ENCODE data around the gene PNKP.

The PNKP gene

DNA sequence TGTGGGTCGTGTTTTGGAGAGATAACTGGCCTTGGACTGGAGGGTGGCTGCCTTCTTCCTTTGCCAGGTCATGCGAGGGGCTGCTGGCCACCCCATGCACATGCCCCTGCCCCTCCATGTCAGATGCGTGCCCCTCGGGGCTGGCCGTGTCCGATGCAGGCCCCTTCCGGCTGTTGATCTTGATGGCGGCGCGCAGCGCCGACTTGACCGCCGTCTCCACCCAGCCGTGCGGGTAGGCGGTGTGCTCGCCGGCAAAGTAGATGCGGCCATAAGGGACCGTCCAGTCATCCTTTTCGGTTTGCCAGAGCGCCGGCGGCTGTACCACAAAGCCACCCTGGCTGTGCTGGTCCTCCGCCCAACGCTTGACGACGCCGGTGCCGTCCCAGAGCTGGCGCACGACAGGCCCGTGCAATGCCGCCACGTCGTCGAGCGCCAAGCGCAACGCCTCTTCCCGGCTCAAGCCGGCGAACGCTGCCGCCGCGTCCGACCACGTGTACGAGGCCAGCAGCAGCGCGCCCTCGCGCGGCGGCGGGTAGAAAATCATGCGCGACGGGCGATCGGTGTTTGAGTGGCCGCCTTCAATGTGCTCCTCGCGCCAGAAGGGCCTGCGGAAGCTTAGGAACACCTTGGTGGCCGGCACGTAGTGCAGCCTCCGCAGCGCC lies 22.4 kb upstream of the PNKP start:
- peak; percentile 54 to 84 (median 67) for DNase-seq

GRCh38 chr19:49889038-49889686 lies 21.8 kb upstream of the PNKP start:
- DNase-seq, result no peak

- no peak for DNase-seq
Observed at GRCh38 chr19:49888510-49888824, 21.1 kb upstream of the PNKP start.

DNA sequence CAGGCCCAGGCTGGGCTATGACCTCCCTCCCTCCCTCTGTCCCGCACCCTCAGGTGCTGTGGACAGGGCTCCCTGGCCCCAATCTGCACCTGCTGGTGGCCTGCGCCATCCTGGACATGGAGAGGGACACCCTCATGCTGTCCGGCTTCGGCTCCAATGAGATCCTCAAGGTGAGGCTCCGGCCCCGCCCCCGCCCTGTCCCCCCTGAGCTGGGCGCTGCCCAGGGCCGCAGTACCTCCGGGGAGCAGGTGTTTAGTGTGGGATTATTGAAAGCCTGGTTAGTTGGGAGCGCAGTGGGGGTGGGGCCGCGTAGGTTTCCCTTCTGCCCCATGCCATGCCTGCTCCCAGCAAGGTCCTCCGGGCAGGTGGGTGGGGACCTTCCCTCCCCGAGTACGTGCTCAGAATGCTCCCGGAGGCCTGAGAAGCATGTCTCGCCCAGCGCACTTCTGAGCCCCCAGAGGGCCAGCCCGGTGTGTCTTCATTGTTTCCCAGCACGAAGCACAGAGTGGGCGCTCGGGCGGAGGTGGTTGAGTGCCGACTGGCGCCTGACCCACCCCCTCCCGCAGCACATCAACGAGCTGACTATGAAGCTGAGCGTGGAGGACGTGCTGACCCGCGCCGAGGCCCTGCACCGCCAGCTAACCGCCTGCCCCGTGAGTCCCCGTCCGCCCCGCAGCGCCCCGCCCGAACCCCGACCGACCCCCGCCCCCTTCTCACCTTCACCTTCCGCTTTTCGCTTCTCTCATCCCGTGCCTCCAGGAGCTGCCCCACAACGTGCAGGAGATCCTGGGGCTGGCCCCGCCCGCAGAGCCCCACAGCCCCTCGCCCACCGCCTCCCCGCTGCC lies 20.5 kb upstream of the PNKP start:
- no peak for DNase-seq

DNA sequence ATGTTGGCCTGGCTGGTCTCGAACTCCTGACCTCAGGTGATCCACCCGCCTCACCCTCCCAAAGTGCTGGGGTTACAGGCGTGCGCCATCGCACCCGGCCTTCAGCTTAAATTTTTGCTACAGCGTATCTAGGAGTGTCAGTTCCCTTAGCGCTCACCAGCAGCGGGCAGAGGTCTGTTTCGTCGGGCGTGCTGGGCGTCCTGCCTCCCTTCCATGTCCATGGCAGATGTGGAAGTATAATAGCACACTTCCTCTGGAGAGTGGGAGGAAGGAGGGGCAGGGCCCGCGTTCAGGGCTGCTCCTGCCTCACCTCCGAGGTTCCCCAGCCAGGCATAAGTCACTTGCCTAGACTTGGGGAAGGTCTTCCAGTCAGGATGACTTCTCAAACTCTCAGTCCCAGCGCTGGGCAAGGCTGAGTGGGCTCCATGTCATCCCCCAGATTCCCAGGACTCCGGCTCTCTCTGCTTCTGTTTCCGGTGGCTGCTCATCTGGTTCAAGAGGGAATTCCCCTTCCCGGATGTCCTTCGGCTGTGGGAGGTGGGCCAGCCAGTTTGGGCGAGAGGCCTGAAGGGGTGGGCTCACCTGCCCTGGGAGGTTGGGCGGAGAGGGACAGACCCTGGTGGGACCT lies 19.8 kb upstream of the PNKP start:
- no peak for DNase-seq

- no peak for DNase-seq
Observed at GRCh38 chr19:49884760-49885159, 17.4 kb upstream of the PNKP start.

DNA sequence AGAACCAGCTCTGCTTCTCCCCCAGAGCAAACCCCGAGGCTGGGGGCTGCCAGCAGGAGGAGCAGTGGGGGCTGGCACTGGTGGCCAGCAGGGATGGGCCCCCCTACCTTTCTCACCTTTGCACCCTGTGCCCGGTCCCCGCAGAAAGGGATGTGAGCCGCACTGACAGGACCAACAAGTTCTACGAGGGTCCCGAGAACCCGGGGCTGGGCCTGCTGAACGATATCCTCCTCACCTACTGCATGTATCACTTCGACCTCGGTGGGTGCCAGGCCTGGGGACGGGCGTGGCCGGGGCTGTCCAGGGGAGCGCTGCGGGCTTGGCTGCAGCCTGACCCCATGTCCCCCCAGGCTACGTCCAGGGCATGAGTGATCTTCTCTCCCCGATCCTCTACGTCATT lies 16.7 kb upstream of the PNKP start:
- no peak for DNase-seq

- DNase-seq, result no peak
Observed at GRCh38 chr19:49883094-49883493, 15.7 kb upstream of the PNKP start.

- DNase-seq, result no peak
Observed at GRCh38 chr19:49882643-49883042, 15.3 kb upstream of the PNKP start.

GRCh38 chr19:49881672-49882394 lies 14.5 kb upstream of the PNKP start:
- DNase-seq, result no peak

DNA sequence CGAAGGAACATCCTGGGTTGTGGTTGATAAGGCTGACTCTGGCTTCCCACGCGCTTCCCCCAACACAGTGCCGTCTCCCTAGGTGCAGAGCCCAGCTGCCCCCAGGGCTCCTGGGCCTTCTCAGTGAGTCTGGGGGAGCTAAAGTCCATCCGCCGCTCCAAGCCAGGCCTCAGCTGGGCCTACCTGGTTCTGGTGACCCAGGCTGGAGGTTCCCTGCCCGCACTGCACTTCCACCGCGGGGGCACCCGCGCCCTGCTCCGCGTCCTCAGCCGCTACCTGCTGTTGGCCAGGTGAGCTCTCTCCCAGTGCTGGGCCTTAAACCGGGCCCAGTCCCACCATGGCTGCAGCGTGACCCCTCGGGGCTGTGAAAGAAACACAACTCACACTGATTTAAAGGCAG lies 13.8 kb upstream of the PNKP start:
- DNase-seq, result no peak

DNA sequence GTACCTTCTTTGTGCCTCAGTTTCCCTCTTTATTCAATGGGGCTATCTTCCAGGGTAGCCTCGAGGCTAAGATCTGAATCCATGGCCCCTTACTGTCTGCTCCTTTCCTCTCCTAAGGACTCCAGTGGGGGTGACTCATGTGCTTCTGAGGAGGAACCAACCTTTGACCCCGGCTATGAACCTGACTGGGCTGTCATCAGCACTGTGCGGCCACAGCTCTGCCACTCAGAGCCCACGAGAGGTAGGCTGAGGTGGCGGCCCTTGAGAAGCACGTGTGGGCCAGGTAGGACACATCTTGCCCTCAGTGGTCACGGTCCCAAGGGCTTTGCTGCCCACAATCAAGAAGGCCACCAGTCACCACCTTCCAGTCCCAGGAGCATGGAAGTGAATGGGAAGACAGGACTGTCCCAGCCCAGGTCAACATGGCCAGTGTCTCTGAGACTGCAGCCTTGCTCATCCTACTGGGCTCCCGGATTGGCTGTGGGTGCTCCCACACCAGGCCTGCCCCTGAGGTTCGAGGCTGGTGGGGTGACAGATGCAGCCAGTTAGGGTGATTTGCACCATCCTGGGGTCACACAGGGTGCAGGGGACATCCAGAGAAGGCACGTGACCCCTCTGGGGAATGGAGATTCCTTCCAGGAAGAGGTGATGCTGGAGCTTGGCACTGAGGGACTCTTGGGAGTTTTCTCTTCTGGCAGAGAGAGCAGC lies 12.9 kb upstream of the PNKP start:
- DNase-seq, result no peak

DNA sequence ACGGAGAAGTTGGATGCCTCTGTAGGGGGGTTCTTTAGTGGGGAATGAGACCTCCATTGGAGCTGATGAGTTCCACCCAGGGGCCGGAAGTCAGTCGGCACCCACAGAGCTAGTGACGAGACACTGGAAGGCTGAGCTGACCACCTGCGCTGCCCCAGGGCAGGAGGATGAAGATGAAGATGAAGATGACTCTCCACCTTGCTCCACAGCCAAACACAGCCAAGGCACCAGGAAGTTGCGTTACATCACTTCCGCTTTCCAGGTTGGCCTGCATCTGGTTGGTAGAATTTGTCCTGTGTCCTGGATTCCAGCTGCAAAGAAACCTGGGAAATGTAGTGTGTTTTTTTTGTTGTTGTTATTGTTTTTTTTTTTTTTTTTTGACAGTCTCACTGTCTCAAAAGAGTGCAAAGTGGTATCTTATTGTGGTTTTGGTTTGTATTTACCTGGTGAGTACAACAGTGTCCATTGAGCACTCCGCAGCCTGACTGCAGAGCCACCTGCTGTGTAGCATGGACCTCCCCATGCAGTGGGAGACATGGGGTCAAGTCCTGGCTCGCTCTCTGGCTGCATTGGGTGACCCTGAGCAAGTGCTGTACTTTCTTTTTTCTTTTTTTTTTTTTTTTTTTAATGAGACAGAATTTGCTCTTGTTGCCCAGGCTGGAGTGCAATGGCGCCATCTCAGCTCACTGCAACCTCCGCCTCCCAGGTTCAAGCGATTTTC lies 12.0 kb upstream of the PNKP start:
- peak in 1 of 5 donors; percentile 34 for DNase-seq

GRCh38 chr19:49878744-49879070 lies 11.3 kb upstream of the PNKP start:
- no peak for DNase-seq

GRCh38 chr19:49877879-49878743 lies 10.7 kb upstream of the PNKP start:
- peak; percentile 98 to 99 (median 98) for DNase-seq

DNA sequence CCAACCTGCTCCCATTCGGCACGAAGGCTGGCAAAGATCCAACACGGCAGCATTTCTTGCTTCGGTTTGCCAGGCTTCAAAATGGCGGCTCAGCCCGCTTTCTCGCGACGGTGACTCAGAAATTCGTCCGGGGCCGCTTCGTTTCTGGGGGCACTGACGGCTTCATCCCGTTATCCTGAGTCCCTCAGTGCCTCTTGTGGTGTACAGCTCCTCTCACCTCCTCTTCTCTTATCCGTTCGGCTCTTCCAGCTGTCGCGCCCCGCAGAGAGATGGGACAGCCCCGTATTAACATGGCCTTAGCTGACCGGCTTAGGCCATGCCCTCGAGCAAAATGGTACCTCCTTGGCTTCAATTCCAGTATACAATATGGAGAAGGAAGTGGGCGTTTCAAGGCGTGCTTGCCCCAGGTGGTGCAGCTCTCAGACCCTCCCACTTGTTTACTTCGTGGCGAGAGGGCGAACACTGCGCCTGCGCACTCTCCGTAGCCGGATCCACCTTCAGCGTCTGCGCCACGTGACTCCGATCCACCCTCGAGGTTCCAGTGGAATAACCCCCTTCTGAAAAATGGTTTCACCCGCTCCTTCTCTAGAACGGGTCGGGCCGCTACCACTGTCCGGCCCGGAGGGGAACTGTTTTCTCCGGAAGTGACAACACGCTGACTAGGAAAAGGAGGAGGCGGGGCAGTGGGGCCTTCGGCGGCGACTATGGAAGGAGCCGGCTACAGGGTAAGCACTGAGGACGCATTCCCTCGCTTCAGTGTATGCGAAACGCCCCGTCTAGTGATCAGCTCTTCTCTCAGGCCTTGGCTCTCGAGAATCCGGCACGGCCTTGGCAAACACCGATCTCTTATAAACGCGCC lies 9.9 kb upstream of the PNKP start, which contains the start of the genes AKT1S1 and TBC1D17:
TSS of gene AKT1S1 (minus strand) at position 336 of the 859 bp plus-strand sequence. CDS start 4,060 bp downstream, outside the sequence.
TSS of gene TBC1D17 (plus strand) at position 683 of the 859 bp plus-strand sequence. CDS start at position 705, 22 bp downstream.
- DNase-seq, result peak; percentile 98 to 100 (median 99)

GRCh38 chr19:49876422-49877019 lies 9.1 kb upstream of the PNKP start:
- DNase-seq, result peak; percentile 96 to 99 (median 97)

DNA sequence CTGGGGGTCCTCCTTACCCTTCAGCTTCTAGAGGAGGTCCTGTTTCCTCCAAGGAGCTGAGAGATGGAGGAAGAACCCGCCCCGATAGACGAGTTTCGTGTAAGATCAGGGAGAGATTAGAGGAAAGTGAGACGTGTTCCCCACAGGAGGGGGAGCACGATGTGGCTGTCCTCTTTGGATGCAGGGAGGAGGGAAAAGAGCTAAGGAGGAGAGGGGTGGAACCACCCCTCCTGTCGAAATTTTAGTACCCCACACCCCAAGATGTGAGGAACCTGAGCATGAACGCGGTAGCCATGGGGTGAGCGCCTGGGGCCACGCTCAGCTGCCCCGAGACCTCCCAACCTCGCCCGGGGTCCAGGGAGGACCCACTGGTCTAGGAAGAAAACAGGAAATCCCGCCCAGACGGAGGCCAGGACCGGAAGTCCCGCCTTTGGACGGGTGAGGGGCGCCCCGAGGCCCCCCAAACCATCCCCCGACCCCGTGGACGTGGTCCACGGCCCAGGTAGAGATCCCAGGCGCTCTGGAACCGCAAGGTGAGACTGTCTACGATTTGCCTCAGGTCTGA lies 8.6 kb upstream of the PNKP start:
- DNase-seq, result peak in 3 of 5 donors; percentile 35 to 63 (median 41)
